ENCODE data around the gene CDH8.

CDH8 gene

GRCh38 chr16:61807551-61807950, 228.7 kb downstream of the CDH8 start:
- no peak for TF ChIP-seq EP300 (IDR thresholded peaks at IDR 0.05; ENCODE audit: borderline replicate concordance)
- no peak for TF ChIP-seq TAF1 (IDR thresholded peaks at IDR 0.05; ENCODE audit: low read depth)
- no peak for TF ChIP-seq NFIC (IDR thresholded peaks at IDR 0.05)
- no peak for TF ChIP-seq CREB1 (IDR thresholded peaks at IDR 0.05; ENCODE audit: low read depth)
- TF ChIP-seq TCF12 (IDR thresholded peaks at IDR 0.05; ENCODE audit: low read depth) = no peak
- TF ChIP-seq USF1 (IDR thresholded peaks at IDR 0.05) = no peak
- TF ChIP-seq ZBTB7A (IDR thresholded peaks at IDR 0.05; ENCODE audit: low read depth) = no peak
- no peak for TF ChIP-seq EGR1 (IDR thresholded peaks at IDR 0.05)
- no peak for TF ChIP-seq YY1 (IDR thresholded peaks at IDR 0.05; ENCODE audit: low read depth)
- no peak for TF ChIP-seq TEAD4 (IDR thresholded peaks at IDR 0.05)
- TF ChIP-seq REST (IDR thresholded peaks at IDR 0.05; ENCODE audit: low read depth) = no peak

GRCh38 chr16:61798741-61799140, 237.5 kb downstream of the CDH8 start:
- TF ChIP-seq EGR1 (IDR thresholded peaks at IDR 0.05) = no peak
- no peak for TF ChIP-seq FOXM1 (IDR thresholded peaks at IDR 0.05; ENCODE audit: borderline replicate concordance, low read depth)
- TF ChIP-seq RAD21 (IDR thresholded peaks at IDR 0.05; ENCODE audit: low read depth) = no peak
- no peak for TF ChIP-seq REST (IDR thresholded peaks at IDR 0.05; ENCODE audit: low read depth)
- TF ChIP-seq CREB1 (IDR thresholded peaks at IDR 0.05; ENCODE audit: low read depth) = no peak
- TF ChIP-seq MAX (IDR thresholded peaks at IDR 0.05) = no peak
- no peak for TF ChIP-seq TAF1 (IDR thresholded peaks at IDR 0.05; ENCODE audit: low read depth)
- no peak for TF ChIP-seq CEBPB (IDR thresholded peaks at IDR 0.05)
- TF ChIP-seq NFIC (IDR thresholded peaks at IDR 0.05) = no peak
- TF ChIP-seq ZBTB7A (IDR thresholded peaks at IDR 0.05; ENCODE audit: low read depth) = no peak
- no peak for TF ChIP-seq YY1 (IDR thresholded peaks at IDR 0.05; ENCODE audit: low read depth)
- TF ChIP-seq EP300 (IDR thresholded peaks at IDR 0.05; ENCODE audit: borderline replicate concordance) = no peak

GRCh38 chr16:61797961-61798507, 238.2 kb downstream of the CDH8 start:
- no peak for TF ChIP-seq TEAD4 (IDR thresholded peaks at IDR 0.05)
- no peak for TF ChIP-seq EGR1 (IDR thresholded peaks at IDR 0.05)
- no peak for TF ChIP-seq CREB1 (IDR thresholded peaks at IDR 0.05; ENCODE audit: low read depth)
- TF ChIP-seq REST (IDR thresholded peaks at IDR 0.05; ENCODE audit: low read depth) = no peak
- TF ChIP-seq TCF12 (IDR thresholded peaks at IDR 0.05; ENCODE audit: low read depth) = no peak
- TF ChIP-seq USF1 (IDR thresholded peaks at IDR 0.05) = no peak
- no peak for TF ChIP-seq TAF1 (IDR thresholded peaks at IDR 0.05; ENCODE audit: low read depth)

- TF ChIP-seq CEBPB (IDR thresholded peaks at IDR 0.05) = no peak
- TF ChIP-seq EP300 (IDR thresholded peaks at IDR 0.05; ENCODE audit: borderline replicate concordance) = no peak
- no peak for TF ChIP-seq MAX (IDR thresholded peaks at IDR 0.05)
- TF ChIP-seq TEAD4 (IDR thresholded peaks at IDR 0.05) = no peak
- no peak for TF ChIP-seq TAF1 (IDR thresholded peaks at IDR 0.05; ENCODE audit: low read depth)
- no peak for TF ChIP-seq RAD21 (IDR thresholded peaks at IDR 0.05; ENCODE audit: low read depth)
- no peak for TF ChIP-seq NFIC (IDR thresholded peaks at IDR 0.05)
- no peak for TF ChIP-seq YY1 (IDR thresholded peaks at IDR 0.05; ENCODE audit: low read depth)
- TF ChIP-seq ZBTB7A (IDR thresholded peaks at IDR 0.05; ENCODE audit: low read depth) = no peak
- TF ChIP-seq USF1 (IDR thresholded peaks at IDR 0.05) = no peak
- no peak for TF ChIP-seq FOXM1 (IDR thresholded peaks at IDR 0.05; ENCODE audit: borderline replicate concordance, low read depth)
- TF ChIP-seq REST (IDR thresholded peaks at IDR 0.05; ENCODE audit: low read depth) = no peak
- TF ChIP-seq TCF12 (IDR thresholded peaks at IDR 0.05; ENCODE audit: low read depth) = no peak
- no peak for TF ChIP-seq EGR1 (IDR thresholded peaks at IDR 0.05)
These were observed 238.9 kb downstream of the CDH8 start for GRCh38 chr16:61797296-61797795.

Measured in Ishikawa (cell line).